ENCODE measurements around the gene PFN3. TPM values are rescaled to one million over a fixed set of nuclear protein-coding genes. Genes with fewer than 3 reads are reported as not detected.

The PFN3 gene
- total and polyA plus RNA-seq, 2 of the 13 experiments (the other 11 are each of a cell fraction or from before 2014, with no cell fraction given), result not detected

DNA sequence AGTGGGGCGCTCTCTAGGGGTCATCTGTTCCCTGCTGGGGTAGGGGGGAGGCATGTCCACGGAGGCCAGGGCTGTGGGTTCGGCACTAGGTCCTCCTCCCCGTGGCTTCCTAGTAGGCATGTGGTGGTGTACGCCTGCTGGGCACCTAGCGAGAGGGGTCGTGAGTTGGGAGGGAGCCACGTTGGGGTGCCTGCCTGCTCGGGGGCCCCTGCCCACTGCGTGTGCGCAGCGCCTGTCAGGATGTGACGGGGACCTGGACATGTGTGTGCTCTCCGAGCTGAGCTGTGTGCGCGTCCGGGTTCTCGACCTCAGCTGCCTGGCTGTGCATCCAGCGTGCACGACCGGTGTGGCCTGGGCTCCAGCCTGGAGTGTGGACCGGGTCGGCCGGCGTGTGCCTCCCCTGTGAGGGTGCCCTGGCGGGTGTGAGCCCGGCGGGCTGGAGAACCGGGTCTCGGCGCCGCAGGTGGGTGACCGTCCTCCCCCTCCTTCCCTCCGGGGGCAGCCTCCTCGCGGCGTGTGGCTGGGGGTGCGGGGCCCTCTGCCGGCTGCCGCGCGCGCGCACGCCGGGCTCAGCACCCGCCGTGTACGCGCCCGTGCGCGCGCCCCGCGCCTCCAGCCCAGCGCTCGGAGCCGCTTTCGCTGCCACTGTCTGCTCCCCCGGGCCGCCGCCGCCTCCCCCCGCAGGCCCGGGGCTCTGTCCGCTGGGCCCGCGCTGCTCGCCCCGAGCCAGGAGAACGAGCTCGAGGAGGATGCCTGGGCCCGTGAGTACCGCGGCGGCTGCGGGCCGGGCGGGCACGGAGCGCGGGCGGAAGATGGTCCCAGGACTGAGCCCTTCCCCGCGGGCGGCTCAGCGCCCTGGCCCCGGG is 46.0 kb upstream of the PFN3 start, which contains the start of gene PRR7 (continued):
- TF ChIP-seq, protein P1, sequence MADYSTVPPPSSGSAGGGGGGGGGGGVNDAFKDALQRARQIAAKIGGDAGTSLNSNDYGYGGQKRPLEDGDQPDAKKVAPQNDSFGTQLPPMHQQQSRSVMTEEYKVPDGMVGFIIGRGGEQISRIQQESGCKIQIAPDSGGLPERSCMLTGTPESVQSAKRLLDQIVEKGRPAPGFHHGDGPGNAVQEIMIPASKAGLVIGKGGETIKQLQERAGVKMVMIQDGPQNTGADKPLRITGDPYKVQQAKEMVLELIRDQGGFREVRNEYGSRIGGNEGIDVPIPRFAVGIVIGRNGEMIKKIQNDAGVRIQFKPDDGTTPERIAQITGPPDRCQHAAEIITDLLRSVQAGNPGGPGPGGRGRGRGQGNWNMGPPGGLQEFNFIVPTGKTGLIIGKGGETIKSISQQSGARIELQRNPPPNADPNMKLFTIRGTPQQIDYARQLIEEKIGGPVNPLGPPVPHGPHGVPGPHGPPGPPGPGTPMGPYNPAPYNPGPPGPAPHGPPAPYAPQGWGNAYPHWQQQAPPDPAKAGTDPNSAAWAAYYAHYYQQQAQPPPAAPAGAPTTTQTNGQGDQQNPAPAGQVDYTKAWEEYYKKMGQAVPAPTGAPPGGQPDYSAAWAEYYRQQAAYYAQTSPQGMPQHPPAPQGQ (CRISPR knock-in tag; IDR thresholded peaks at IDR 0.05; ENCODE audit: borderline replicate concordance), result no peak
- TF ChIP-seq MTA1 (CRISPR knock-in tag; IDR thresholded peaks at IDR 0.05; ENCODE audit: borderline replicate concordance), result no peak
- TF ChIP-seq, protein P2, sequence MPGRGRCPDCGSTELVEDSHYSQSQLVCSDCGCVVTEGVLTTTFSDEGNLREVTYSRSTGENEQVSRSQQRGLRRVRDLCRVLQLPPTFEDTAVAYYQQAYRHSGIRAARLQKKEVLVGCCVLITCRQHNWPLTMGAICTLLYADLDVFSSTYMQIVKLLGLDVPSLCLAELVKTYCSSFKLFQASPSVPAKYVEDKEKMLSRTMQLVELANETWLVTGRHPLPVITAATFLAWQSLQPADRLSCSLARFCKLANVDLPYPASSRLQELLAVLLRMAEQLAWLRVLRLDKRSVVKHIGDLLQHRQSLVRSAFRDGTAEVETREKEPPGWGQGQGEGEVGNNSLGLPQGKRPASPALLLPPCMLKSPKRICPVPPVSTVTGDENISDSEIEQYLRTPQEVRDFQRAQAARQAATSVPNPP (CRISPR knock-in tag; IDR thresholded peaks at IDR 0.05), result no peak
- TF ChIP-seq, protein P3, sequence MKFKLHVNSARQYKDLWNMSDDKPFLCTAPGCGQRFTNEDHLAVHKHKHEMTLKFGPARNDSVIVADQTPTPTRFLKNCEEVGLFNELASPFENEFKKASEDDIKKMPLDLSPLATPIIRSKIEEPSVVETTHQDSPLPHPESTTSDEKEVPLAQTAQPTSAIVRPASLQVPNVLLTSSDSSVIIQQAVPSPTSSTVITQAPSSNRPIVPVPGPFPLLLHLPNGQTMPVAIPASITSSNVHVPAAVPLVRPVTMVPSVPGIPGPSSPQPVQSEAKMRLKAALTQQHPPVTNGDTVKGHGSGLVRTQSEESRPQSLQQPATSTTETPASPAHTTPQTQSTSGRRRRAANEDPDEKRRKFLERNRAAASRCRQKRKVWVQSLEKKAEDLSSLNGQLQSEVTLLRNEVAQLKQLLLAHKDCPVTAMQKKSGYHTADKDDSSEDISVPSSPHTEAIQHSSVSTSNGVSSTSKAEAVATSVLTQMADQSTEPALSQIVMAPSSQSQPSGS (CRISPR knock-in tag; IDR thresholded peaks at IDR 0.05), result no peak
- TF ChIP-seq ZNF746 (CRISPR knock-in tag; IDR thresholded peaks at IDR 0.05), result no peak
- no peak for TF ChIP-seq THAP11 (CRISPR knock-in tag; IDR thresholded peaks at IDR 0.05)
- no peak for TF ChIP-seq HMGA1 (CRISPR knock-in tag; conservative IDR thresholded peaks at IDR 0.05)
- no peak for TF ChIP-seq ZSCAN25 (CRISPR knock-in tag; IDR thresholded peaks at IDR 0.05)
- no peak; the same call in 1 of the 2 replicates for TF ChIP-seq ZNF839 (CRISPR knock-in tag; IDR thresholded peaks at IDR 0.05; ENCODE audit: borderline replicate concordance)
- TF ChIP-seq, protein P4, sequence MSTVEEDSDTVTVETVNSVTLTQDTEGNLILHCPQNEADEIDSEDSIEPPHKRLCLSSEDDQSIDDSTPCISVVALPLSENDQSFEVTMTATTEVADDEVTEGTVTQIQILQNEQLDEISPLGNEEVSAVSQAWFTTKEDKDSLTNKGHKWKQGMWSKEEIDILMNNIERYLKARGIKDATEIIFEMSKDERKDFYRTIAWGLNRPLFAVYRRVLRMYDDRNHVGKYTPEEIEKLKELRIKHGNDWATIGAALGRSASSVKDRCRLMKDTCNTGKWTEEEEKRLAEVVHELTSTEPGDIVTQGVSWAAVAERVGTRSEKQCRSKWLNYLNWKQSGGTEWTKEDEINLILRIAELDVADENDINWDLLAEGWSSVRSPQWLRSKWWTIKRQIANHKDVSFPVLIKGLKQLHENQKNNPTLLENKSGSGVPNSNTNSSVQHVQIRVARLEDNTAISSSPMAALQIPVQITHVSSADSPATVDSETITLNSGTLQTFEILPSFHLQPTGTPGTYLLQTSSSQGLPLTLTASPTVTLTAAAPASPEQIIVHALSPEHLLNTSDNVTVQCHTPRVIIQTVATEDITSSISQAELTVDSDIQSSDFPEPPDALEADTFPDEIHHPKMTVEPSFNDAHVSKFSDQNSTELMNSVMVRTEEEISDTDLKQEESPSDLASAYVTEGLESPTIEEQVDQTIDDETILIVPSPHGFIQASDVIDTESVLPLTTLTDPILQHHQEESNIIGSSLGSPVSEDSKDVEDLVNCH (CRISPR knock-in tag; IDR thresholded peaks at IDR 0.05), result no peak
- no peak for TF ChIP-seq NCOA5 (CRISPR knock-in tag; IDR thresholded peaks at IDR 0.05)
- TF ChIP-seq, protein P5, sequence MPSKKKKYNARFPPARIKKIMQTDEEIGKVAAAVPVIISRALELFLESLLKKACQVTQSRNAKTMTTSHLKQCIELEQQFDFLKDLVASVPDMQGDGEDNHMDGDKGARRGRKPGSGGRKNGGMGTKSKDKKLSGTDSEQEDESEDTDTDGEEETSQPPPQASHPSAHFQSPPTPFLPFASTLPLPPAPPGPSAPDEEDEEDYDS (CRISPR knock-in tag; IDR thresholded peaks at IDR 0.05), result no peak
- peak; percentile 22; the same call in 1 of the 2 replicates for TF ChIP-seq KLF13 (CRISPR knock-in tag; IDR thresholded peaks at IDR 0.05)

Measured in HepG2 (cell line).